CD4-positive, alpha-beta T cell (primary cell): ENCODE measurements around the gene PPP1R2B. TPM values are rescaled to one million over a fixed set of nuclear protein-coding genes. Genes with fewer than 3 reads are reported as not detected.

ENCODE experiments used
- ATAC-seq: fragments of 200-7000 bp; cut with Tn5 transposase; one replicate; pipeline ENCODE4 v1.10.0; 2022; ENCODE audit warnings: mild to moderate bottlenecking; ENCODE audit not compliant: poor library complexity
- CTCF ChIA-PET: fragments of 350-600 bp; sonication (Branson Sonifier 250); formaldehyde crosslinking; loops from one replicate; lab custom pipeline; 2021; ENCODE audit warnings: antibody characterized with exemption, inconsistent platforms; lab: Charles Lee
- POLR2A ChIA-PET: fragments of 350-600 bp; sonication (Branson Sonifier 250); formaldehyde crosslinking; loops from one replicate; lab custom pipeline; 2021; ENCODE audit warnings: antibody characterized with exemption, inconsistent platforms; lab: Charles Lee
- DNase-seq, 14 experiments: peaks; one replicate each; pipeline ENCODE4 v3.0.0-alpha.2; 2013 to 2020; ENCODE audit warnings: mixed read lengths in 2 of 14
- H3K27ac ChIP-seq, 2 donors: one replicate each; pipeline versions ENCODE4 v1.5.1 to v1.7.0; 2013; ENCODE audit warnings: low read length in 2 of 2, low read depth in 1 of 2, mild to moderate bottlenecking in 1 of 2
- H3K27me3 ChIP-seq, 2 experiments: 1 replicate in 1 of 2; 2 replicates in 1 of 2; pipeline versions ENCODE4 v1.6.1 to v1.7.0; 2013; ENCODE audit warnings: low read length in 2 of 2, control low read depth in 1 of 2, mild to moderate bottlenecking in 1 of 2, moderate library complexity in 1 of 2; ENCODE audit not compliant: insufficient read depth in 2 of 2, control insufficient read depth in 1 of 2
- H3K36me3 ChIP-seq: one replicate; pipeline ENCODE4 v1.6.1; 2013; ENCODE audit warnings: low read length, control low read depth; ENCODE audit not compliant: insufficient read depth
- H3K4me1 ChIP-seq: one replicate; pipeline ENCODE4 v1.6.1; 2013; ENCODE audit warnings: low read length, control low read depth; ENCODE audit not compliant: insufficient read depth
- H3K4me3 ChIP-seq: one replicate; pipeline ENCODE4 v1.5.1; 2013; ENCODE audit warnings: mild to moderate bottlenecking, low read length, moderate library complexity
- H3K9me3 ChIP-seq, 2 experiments: 1 replicate in 1 of 2; 2 replicates in 1 of 2; pipeline versions ENCODE4 v1.6.1 to v1.7.0; 2013; ENCODE audit warnings: low read length in 2 of 2, mild to moderate bottlenecking in 2 of 2, control low read depth in 1 of 2, moderate library complexity in 1 of 2; ENCODE audit not compliant: control insufficient read depth in 1 of 2, insufficient read depth in 1 of 2
- H3K27ac Mint-ChIP-seq: one replicate; pipeline ENCODE4 v1.8.0; 2020; ENCODE audit warnings: mixed read lengths
- H3K27me3 Mint-ChIP-seq: one replicate; pipeline ENCODE4 v1.8.0; 2021; ENCODE audit warnings: mixed read lengths
- H3K36me3 Mint-ChIP-seq: one replicate; pipeline ENCODE4 v1.8.0; 2021; ENCODE audit warnings: low read depth, mixed read lengths
- H3K4me1 Mint-ChIP-seq: one replicate; pipeline ENCODE4 v1.8.0; 2021; ENCODE audit warnings: low read depth, mixed read lengths
- H3K4me3 Mint-ChIP-seq: one replicate; pipeline ENCODE4 v1.8.0; 2020; ENCODE audit warnings: mild to moderate bottlenecking, mixed read lengths
- H3K9me3 Mint-ChIP-seq: one replicate; pipeline ENCODE4 v1.8.0; 2020; ENCODE audit warnings: mixed read lengths
- CTCF ChIP-seq: fragments of 200-600 bp; IDR thresholded peaks from one replicate; pipeline ENCODE4 v1.8.0; 2022; ENCODE audit warnings: antibody characterized with exemption, mild to moderate bottlenecking
- intact Hi-C, 2 experiments: fragments of 100-400 bp; cut with DNase I in 1 of 2; cut with micrococcal nuclease in 1 of 2; formaldehyde crosslinking; loops; one replicate each; pipeline versions ENCODE4 v1.15.1 to v1.9.0; 2023 to 2025; cut with DNase I, micrococcal nuclease
- total RNA-seq, 174 experiments: library from RNA in 2 of 174; stranded (reverse) in 2 of 174; gene quantifications; one replicate each; pipeline ENCODE4 v1.2.3 and lab custom pipeline; 2021 to 2026

PPP1R2B gene
- total RNA-seq, 2 experiments from 2014 or later: 0.27 TPM; not detected in 1

- CTCF ChIA-PET: no interaction called here
- Histone ChIP-seq H3K4me1 (no peaks in the 10 kb centered on the region), H3K4me3 (no peak overlapping the region), H3K9me3 (peaks cover 0 to 6% of the 10 kb centered on the region in 2 experiments), H3K36me3 (no peaks in the 10 kb centered on the region), H3K27me3 (no peaks in the 10 kb centered on the region), H3K27ac (no peak overlapping the region)
- intact Hi-C loops: no loop called here
- POLR2A ChIA-PET: no interaction called here
- DNase-seq (no peak), ATAC-seq (no peak)
- Mint-ChIP-seq H3K9me3 (peaks cover 9% of the 10 kb centered on the region), H3K27ac (no peak overlapping the region), H3K4me1 (no peaks in the 10 kb centered on the region), H3K36me3 (no peaks in the 10 kb centered on the region), H3K27me3 (no peaks in the 10 kb centered on the region), H3K4me3 (no peak overlapping the region)
- TF ChIP-seq CTCF: no peak
Observed at GRCh38 chr5:156870498-156870839, 20.4 kb downstream of the PPP1R2B start.

- Mint-ChIP-seq H3K27me3 (no peaks in the 10 kb centered on the region), H3K36me3 (no peaks in the 10 kb centered on the region), H3K9me3 (peaks cover 9% of the 10 kb centered on the region)
Observed at GRCh38 chr5:156871212-156871611, 21.1 kb downstream of the PPP1R2B start.

GRCh38 chr5:156879665-156880285 lies 29.7 kb downstream of the PPP1R2B start:
- Histone ChIP-seq H3K36me3 (no peaks in the 10 kb centered on the region), H3K4me1 (no peaks in the 10 kb centered on the region), H3K9me3 (no peaks in the 10 kb centered on the region), H3K27ac (no peak overlapping the region), H3K27me3 (no peaks in the 10 kb centered on the region), H3K4me3 (no peak overlapping the region)
- no peaks in the 10 kb centered on the region for H3K36me3 Mint-ChIP-seq
- CTCF ChIA-PET: no interaction called here
- peaks cover 9% of the 10 kb centered on the region for H3K27me3 Mint-ChIP-seq
- no peak overlapping the region for H3K4me3 Mint-ChIP-seq
- no peak for ATAC-seq
- intact Hi-C loops: no loop called here
- POLR2A ChIA-PET: no interaction called here
- H3K9me3 Mint-ChIP-seq: no peaks in the 10 kb centered on the region
- TF ChIP-seq CTCF: no peak
- no peak for DNase-seq
- H3K4me1 Mint-ChIP-seq: no peaks in the 10 kb centered on the region
- H3K27ac Mint-ChIP-seq: no peak overlapping the region

More at GRCh38 chr5:156871212-156871611, 21.1 kb downstream of the PPP1R2B start:
- intact Hi-C loops: no loop called here
- Histone ChIP-seq H3K27me3 (no peaks in the 10 kb centered on the region), H3K27ac (no peak overlapping the region), H3K36me3 (no peaks in the 10 kb centered on the region), H3K9me3 (peaks cover 0 to 6% of the 10 kb centered on the region in 2 experiments), H3K4me3 (no peak overlapping the region), H3K4me1 (no peaks in the 10 kb centered on the region)
- DNase-seq: no peak
- CTCF ChIA-PET: no interaction called here
- POLR2A ChIA-PET: no interaction called here
- no peak for ATAC-seq
- no peak overlapping the region for H3K27ac Mint-ChIP-seq
- no peak for TF ChIP-seq CTCF
- no peak overlapping the region for H3K4me3 Mint-ChIP-seq
- no peaks in the 10 kb centered on the region for H3K4me1 Mint-ChIP-seq
